ENCODE results near the gene IFNLR1. TPM values are rescaled to one million over a fixed set of nuclear protein-coding genes. Genes with fewer than 3 reads are reported as not detected.

Gene IFNLR1
- polyA plus RNA-seq, 1 donor (not counting 4 experiments of a cell fraction or from before 2014, with no cell fraction given), result 3.4 TPM

DNA sequence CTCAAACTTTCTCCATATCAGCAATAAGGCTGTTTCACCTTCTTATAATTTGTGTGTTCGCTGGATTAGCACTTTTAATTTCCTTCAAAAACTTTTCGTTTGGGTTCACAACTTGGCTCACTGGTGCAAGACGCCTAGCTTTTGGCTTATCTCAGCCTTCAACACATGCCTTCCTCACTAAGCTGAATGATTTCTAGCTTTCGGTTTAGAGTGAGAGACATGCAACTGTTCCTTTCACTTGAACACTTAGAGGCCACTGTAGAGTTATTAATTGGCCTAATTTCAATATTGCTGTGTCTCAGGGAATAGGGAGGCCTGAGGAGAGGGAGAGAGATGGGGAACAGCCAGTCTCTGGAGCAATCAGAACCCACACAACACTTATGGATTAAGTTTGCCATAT is 41.2 kb upstream of the IFNLR1 start:
- H3K4me1 ChIP-seq (ENCODE audit: control insufficient read depth, extremely low read depth, insufficient read depth, low read length), result no peaks in the 10 kb centered on the region
- H3K9me1 ChIP-seq (ENCODE audit: control insufficient read depth, extremely low read depth, insufficient read depth, low read length), result no peaks in the 10 kb centered on the region
- no peak overlapping the region for H3K4me3 ChIP-seq (ENCODE audit: control insufficient read depth in 2 of 3, extremely low read depth in 1 of 3, insufficient read depth in 2 of 3, low read depth in 1 of 3, low read length in 3 of 3)
- H3K36me3 ChIP-seq (ENCODE audit: control insufficient read depth in 2 of 2, extremely low read depth in 1 of 2, insufficient read depth in 2 of 2, low read length in 2 of 2), result no peaks in the 10 kb centered on the region
- H3K4me2 ChIP-seq (ENCODE audit: control insufficient read depth, extremely low read depth, insufficient read depth, low read depth, low read length), result no peak overlapping the region
- no peak overlapping the region for H2AFZ ChIP-seq (ENCODE audit: control insufficient read depth, low read length)
- H3K27ac ChIP-seq (ENCODE audit: control insufficient read depth, insufficient read depth, low read length), result no peak overlapping the region
- H3K9me3 ChIP-seq (ENCODE audit: control insufficient read depth, low read depth, low read length), result no peaks in the 10 kb centered on the region
- DNase-seq (ENCODE audit: low read depth, low spot score) (no peak), FAIRE-seq (no peak)
- H3K27me3 ChIP-seq (ENCODE audit: control insufficient read depth, extremely low read depth, insufficient read depth, low read length), result no peaks in the 10 kb centered on the region
- TF ChIP-seq EZH2 (IDR thresholded peaks at IDR 0.05; ENCODE audit: low read length) (no peak), CTCF (optimal IDR thresholded peaks at IDR 0.05 in 1 of 3, IDR thresholded peaks at IDR 0.05 in 1 of 3, conservative IDR thresholded peaks at IDR 0.05 in 1 of 3; ENCODE audit: extremely low read depth in 1 of 3, insufficient read depth in 2 of 3, low read length in 3 of 3) (no peak)
- dilution Hi-C loops (cut with MboI; ENCODE audit: extremely low pct_ligation_motif_present, low sequenced_read_pairs), result no loop called here
- no peaks in the 10 kb centered on the region for H4K20me1 ChIP-seq (ENCODE audit: control insufficient read depth, extremely low read depth, insufficient read depth, low read length)
- no peak overlapping the region for H3K9ac ChIP-seq (ENCODE audit: control insufficient read depth, extremely low read depth, insufficient read depth, low read length)
- H3K79me2 ChIP-seq (ENCODE audit: control insufficient read depth, insufficient read depth, low read length), result no peaks in the 10 kb centered on the region

- DNase-seq (ENCODE audit: low read depth, low spot score) (no peak), FAIRE-seq (no peak)
- TF ChIP-seq EZH2 (IDR thresholded peaks at IDR 0.05; ENCODE audit: low read length), result no peak
- no peak for TF ChIP-seq CTCF (optimal IDR thresholded peaks at IDR 0.05 in 1 of 3, IDR thresholded peaks at IDR 0.05 in 1 of 3, conservative IDR thresholded peaks at IDR 0.05 in 1 of 3; ENCODE audit: extremely low read depth in 1 of 3, insufficient read depth in 2 of 3, low read length in 3 of 3)
- H3K27ac ChIP-seq (ENCODE audit: control insufficient read depth, insufficient read depth, low read length), result no peak overlapping the region
- H3K27me3 ChIP-seq (ENCODE audit: control insufficient read depth, extremely low read depth, insufficient read depth, low read length), result peaks cover 3% of the 10 kb centered on the region
- dilution Hi-C loops (cut with MboI; ENCODE audit: extremely low pct_ligation_motif_present, low sequenced_read_pairs), result no loop called here
- H3K36me3 ChIP-seq (ENCODE audit: control insufficient read depth in 2 of 2, extremely low read depth in 1 of 2, insufficient read depth in 2 of 2, low read length in 2 of 2), result no peaks in the 10 kb centered on the region
- no peak overlapping the region for H2AFZ ChIP-seq (ENCODE audit: control insufficient read depth, low read length)
- no peak overlapping the region for H3K9ac ChIP-seq (ENCODE audit: control insufficient read depth, extremely low read depth, insufficient read depth, low read length)
- H3K9me3 ChIP-seq (ENCODE audit: control insufficient read depth, low read depth, low read length), result no peaks in the 10 kb centered on the region
- no peaks in the 10 kb centered on the region for H4K20me1 ChIP-seq (ENCODE audit: control insufficient read depth, extremely low read depth, insufficient read depth, low read length)
- no peaks in the 10 kb centered on the region for H3K79me2 ChIP-seq (ENCODE audit: control insufficient read depth, insufficient read depth, low read length)
- no peaks in the 10 kb centered on the region for H3K9me1 ChIP-seq (ENCODE audit: control insufficient read depth, extremely low read depth, insufficient read depth, low read length)
- H3K4me3 ChIP-seq (ENCODE audit: control insufficient read depth in 2 of 3, extremely low read depth in 1 of 3, insufficient read depth in 2 of 3, low read depth in 1 of 3, low read length in 3 of 3), result no peak overlapping the region
- no peak overlapping the region for H3K4me2 ChIP-seq (ENCODE audit: control insufficient read depth, extremely low read depth, insufficient read depth, low read depth, low read length)
- H3K4me1 ChIP-seq (ENCODE audit: control insufficient read depth, extremely low read depth, insufficient read depth, low read length), result no peaks in the 10 kb centered on the region
These were observed 39.7 kb upstream of the IFNLR1 start for GRCh38 chr1:24226749-24227148.
